Neural progenitor cell (in vitro differentiated cells): ENCODE data around the gene TMEM51.

ENCODE experiments used
- EZH2 ChIP-seq: fragments of 200-600 bp; sonication (generic); IDR thresholded peaks from 2 replicates; pipeline ENCODE4 v1.6.1; 2017; ENCODE audit warnings: antibody characterized with exemption, mild to moderate bottlenecking, moderate library complexity
- TF ChIP-seq, protein P1 (sequence below): fragments of 200-600 bp; sonication (generic); IDR thresholded peaks from 2 replicates; pipeline ENCODE4 v1.5.1; 2017; ENCODE audit warnings: antibody characterized with exemption, mild to moderate bottlenecking

DNA sequence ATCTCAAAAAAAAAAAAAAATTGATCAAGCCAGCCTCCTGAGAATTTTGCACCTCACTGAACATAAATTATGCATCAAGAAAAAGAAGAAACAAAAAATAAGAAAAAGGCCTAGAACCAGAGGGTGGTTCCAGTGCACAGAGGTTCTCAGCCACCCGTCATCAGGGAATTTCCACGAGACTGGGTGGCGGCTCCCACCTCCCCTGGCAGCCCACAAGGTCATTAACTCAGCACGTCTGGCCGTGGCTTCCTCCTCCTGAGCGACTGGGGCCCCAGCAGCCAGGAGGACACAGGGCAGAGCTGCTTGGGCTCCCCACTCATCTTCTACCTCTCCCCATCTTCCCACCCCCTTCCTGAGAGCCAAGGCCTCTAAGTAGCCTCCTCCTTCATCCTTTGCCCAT, 15.7 kb upstream of the TMEM51 start:
- TF ChIP-seq, protein P1, sequence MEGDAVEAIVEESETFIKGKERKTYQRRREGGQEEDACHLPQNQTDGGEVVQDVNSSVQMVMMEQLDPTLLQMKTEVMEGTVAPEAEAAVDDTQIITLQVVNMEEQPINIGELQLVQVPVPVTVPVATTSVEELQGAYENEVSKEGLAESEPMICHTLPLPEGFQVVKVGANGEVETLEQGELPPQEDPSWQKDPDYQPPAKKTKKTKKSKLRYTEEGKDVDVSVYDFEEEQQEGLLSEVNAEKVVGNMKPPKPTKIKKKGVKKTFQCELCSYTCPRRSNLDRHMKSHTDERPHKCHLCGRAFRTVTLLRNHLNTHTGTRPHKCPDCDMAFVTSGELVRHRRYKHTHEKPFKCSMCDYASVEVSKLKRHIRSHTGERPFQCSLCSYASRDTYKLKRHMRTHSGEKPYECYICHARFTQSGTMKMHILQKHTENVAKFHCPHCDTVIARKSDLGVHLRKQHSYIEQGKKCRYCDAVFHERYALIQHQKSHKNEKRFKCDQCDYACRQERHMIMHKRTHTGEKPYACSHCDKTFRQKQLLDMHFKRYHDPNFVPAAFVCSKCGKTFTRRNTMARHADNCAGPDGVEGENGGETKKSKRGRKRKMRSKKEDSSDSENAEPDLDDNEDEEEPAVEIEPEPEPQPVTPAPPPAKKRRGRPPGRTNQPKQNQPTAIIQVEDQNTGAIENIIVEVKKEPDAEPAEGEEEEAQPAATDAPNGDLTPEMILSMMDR, result no peak
- no peak for TF ChIP-seq EZH2
